Superior temporal gyrus (tissue), 1 donor: ENCODE measurements around the gene TMEM150A.
A peak's percentile ranks its signal among the peaks of the same experiment; 100 is the strongest.
"Not testable (repeated sequence)": the region's sequence is repeated elsewhere in the genome, so short reads cannot be mapped to it uniquely, and the experiment has no call there.

Experiments
- DNase-seq: peaks from one replicate; pipeline ENCODE4 v3.0.0-alpha.2; 2016; ENCODE audit errors: extremely low spot score

The TMEM150A gene, protein sequence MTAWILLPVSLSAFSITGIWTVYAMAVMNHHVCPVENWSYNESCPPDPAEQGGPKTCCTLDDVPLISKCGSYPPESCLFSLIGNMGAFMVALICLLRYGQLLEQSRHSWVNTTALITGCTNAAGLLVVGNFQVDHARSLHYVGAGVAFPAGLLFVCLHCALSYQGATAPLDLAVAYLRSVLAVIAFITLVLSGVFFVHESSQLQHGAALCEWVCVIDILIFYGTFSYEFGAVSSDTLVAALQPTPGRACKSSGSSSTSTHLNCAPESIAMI

DNA sequence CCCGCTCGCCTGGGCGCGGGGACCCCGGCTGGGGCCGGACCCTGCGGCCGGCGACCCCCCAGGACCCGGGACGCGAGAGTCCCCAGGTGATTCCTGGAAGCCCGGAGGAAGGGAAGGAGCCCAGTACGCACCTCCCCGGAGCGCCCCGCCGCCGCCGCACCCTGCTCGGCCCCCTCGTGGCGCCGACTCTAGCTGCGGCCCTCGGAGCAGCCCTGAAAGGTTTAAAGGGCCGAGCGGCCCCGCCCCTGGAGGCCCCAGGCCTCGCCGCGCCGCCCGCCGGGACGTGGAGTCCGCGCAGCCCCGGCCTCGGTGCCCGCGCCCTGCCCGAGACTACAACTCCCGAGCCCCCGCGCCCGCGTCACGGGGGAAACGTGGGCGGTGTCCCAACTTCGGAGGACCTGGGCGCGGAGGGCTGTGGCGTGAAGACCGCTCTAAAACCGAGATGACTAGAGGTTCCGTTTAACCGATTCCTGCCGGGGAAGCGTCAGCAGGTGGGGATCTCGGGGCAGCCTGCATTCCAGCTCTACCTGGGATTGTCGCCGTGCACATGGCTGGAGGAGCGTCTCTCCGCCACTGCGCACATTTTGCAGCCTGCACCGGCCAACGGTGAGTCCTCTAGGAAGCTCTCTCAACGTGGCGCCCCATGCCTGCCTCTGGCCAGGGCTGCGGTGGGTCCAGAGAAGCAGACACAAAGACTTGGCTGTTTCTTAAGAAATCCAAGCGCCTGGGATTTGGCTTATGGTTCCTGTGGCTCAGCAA lies at the start of gene TMEM150A:
Gene TMEM150A (minus strand): TSS at position 223 of the 759 bp plus-strand sequence. CDS start 750 bp downstream, outside the sequence.
- peak; percentile 91 for DNase-seq

DNA sequence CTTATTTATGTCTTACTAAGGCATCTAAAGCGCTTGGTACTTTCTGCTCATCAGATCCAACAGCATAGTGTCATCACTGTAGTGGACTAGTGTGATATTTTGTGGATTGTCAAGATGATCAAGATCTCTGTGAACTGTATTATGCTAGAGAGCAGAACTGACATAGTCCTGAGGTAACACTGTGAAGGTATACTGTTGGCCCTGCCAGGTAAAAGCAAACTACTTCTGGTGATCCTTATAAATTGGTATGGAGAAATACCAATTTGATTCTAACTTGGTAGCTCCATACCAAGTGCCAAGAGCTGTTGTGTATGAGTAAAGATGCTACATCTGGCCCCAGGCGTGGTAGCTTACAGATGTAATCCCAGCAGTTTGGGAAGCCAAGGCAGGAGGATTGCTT lies 49.6 kb upstream of the TMEM150A start:
- DNase-seq: no peak

- DNase-seq: no peak
Observed at GRCh38 chr2:85651097-85651496, 48.6 kb upstream of the TMEM150A start.

- DNase-seq: no peak
Observed at GRCh38 chr2:85650456-85650855, 48.0 kb upstream of the TMEM150A start.

DNA sequence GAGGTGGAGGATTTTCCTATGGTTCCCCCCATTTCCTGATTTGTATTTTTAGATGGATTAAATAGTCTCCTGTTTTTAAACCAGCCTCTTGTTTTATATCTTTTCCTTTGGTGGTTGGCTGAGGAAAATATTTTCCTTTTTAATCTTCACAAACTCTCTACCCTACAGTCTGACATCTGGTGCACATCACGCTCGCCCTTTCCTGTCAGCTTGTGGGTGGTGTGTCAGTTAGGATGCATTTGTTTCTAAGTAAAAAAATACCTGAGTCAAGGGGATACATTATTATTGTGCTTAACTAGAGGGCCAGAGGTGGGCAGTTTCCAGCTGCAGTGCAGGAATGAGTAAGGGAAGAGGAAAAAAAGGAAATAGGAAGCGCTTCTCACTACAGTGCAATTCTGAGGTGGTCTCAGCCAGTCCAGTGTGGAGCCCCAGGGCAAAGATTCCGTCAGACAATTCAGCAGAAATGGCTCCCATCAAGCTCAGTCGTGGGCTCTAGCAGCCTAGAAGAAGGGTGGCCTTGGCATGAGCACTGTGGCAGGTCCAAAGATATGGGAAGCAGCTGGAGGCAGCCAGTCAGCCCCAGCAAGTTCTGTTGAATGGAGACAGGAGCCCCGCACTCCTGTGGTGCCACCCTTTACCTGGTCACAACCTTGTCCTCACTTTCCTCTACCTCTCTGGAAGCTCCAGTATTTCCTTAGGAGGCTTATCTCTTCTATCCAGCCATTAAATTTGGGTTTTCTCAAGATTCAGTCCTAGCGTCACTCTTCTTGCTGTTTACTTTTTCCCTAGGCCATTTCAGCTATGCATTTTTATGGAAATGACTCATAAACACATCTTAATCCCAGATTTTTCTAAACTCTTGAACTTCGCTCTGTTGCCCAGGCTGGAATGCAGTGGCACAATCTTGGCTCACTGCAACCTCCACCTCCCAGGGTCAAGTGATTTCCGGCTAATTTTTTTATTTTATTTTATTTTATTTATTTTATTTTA lies 47.0 kb upstream of the TMEM150A start:
- no peak for DNase-seq

GRCh38 chr2:85648619-85649018 lies 46.1 kb upstream of the TMEM150A start:
- DNase-seq: no peak

- no peak for DNase-seq
Observed at GRCh38 chr2:85647823-85648526, 45.5 kb upstream of the TMEM150A start.

DNA sequence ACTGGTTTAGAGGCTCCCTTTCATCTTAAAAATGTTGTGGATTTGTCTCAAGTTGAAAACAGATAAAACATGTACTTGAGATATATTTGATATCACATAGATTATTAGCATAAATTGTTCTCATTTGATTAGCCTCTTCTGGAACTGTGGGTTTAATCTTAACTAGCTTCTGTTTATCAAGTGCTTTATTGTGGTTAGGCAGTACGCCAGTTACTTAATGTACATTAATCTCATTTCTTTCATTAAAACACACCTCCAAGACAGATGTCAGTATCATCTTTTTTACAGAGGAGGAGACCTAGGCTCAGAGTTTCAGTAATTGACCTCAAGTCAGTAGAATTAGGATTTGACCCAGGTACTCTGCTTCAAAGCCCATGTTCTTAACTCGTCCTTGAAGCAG lies 43.7 kb upstream of the TMEM150A start:
- no peak for DNase-seq

DNA sequence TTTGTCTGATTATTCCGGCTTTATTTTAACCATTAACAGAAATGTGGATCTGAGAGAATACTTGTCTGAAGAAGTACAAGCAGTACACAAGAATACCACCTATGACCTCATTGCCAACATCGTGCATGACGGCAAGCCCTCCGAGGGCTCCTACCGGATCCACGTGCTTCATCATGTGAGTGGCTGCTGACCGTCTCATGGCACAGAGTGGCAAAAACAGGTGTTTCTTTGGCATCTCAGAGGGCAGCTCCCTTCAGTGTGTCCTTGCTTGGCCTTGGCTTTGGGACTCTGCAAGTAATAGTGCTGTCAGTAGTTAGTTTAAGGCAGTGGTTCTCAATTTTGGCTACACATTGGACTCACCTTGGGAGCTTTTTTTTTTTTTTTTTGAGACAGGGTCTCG lies 42.4 kb upstream of the TMEM150A start:
- no peak for DNase-seq

GRCh38 chr2:85642725-85643124 lies 40.2 kb upstream of the TMEM150A start:
- DNase-seq: no peak

DNA sequence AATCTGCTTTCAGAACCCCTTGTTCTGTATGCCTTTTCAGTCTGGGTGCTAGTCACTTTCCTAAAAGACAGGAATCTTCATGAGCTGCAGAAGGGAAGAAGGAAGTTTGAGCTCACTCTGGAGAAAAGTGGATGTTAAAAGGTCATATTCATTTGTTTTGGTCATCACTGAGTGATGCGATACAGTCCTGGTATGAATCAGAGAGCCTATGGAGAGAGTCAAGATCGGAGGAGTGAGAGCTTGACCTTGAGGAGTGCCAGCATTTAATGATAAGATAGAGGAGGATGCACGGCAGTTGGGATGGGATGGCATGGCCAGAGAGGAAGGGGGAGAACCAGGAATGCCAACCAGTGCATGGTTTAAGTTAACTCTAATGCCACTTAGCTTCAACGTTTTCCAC lies 33.1 kb upstream of the TMEM150A start:
- no peak for DNase-seq

DNA sequence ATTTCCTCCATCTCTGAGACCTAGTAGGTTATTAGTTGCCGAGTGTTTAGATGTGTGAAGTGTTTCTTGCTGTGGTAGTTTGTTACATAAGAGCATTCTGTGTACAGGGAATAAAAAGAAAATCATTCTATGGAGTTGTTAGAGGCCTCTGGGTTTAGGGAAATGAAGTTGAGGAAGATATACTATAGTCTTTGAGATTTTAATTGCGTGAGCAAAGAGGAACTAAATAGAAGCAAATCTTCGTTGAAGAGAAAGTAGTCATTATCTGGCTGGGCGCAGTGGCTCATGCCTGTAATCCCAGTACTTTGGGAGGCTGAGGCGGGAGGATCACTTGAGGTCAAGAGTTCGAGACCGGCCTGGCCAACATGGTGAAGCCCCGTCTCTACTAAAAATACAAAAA lies 32.5 kb upstream of the TMEM150A start:
- DNase-seq: no peak

DNA sequence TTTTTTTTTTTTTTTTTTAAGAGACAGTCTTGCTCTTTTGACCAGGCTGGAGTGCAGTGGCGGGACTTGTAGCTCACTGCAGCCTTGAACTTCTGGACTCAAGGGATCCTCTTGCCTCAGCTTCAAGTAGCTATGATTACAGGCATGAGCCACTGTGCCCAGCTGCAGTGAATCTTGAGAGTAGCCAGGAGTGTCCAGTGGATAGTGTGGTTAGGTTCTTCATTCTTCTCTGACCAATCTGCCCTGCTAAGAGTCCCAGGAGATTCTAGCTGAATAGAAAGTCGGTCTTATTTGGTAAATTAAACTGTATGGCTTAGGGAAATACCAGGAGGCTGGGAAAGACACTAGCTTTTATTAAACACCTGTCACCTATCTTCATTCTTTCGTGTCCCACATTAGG lies 28.8 kb upstream of the TMEM150A start:
- DNase-seq: no peak

GRCh38 chr2:85628658-85629057 lies 26.2 kb upstream of the TMEM150A start:
- DNase-seq: no peak

- no peak for DNase-seq
Observed at GRCh38 chr2:85623991-85624390, 21.5 kb upstream of the TMEM150A start.

GRCh38 chr2:85621338-85621737 lies 18.8 kb upstream of the TMEM150A start:
- DNase-seq: no peak

- DNase-seq: no peak
Observed at GRCh38 chr2:85619617-85620016, 17.1 kb upstream of the TMEM150A start.

- not testable (repeated sequence) for DNase-seq
Observed at GRCh38 chr2:85617723-85618122, 15.2 kb upstream of the TMEM150A start.

- no peak for DNase-seq
Observed at GRCh38 chr2:85615413-85615728, 12.9 kb upstream of the TMEM150A start.

DNA sequence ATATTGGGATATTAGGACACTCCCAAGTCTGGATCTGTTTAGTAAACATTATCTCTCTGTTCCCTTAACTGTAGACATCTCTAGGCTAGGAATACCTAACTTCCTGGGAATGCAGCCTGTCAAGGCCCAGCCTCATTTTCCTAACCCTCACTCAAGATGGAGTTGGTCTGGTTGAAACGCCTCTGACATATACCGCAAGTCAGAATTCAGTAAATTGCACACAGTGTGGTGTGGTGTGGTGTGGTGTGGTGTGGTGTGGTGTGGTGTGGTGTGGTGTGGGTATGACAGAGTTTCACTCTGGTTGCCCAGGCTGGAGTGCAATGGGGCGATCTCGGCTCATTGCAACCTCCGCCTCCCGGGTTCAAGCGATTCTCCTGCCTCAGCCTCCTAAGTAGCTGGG lies 12.3 kb upstream of the TMEM150A start:
- DNase-seq: not testable (repeated sequence)

- no peak for DNase-seq
Observed at GRCh38 chr2:85613717-85614515, 11.4 kb upstream of the TMEM150A start.
